Sigmoid colon (tissue), 4 donors: Measurements from ENCODE around the gene VGF.

Experiments
- EP300 ChIP-seq, 4 donors: sonication (generic); formaldehyde crosslinking; IDR thresholded peaks; one replicate each; pipeline ENCODE4 v1.6.1; 2017; ENCODE audit warnings: antibody characterized with exemption in 4 of 4
- POLR2A ChIP-seq, 2 donors: fragments of 450-650 bp; IDR thresholded peaks; one replicate each; pipeline ENCODE4 v1.6.1; 2016; ENCODE audit warnings: antibody characterized with exemption in 2 of 2, mild to moderate bottlenecking in 2 of 2, moderate library complexity in 2 of 2
- TF ChIP-seq, protein P1 (sequence below), 4 experiments: fragments of 450-650 bp in 3 of 4; fragments of 200-600 bp in 1 of 4; IDR thresholded peaks; one replicate each; pipeline ENCODE4 v1.5.1; 2016 to 2019; ENCODE audit warnings: antibody characterized with exemption in 4 of 4, mild to moderate bottlenecking in 3 of 4, moderate library complexity in 2 of 4

DNA sequence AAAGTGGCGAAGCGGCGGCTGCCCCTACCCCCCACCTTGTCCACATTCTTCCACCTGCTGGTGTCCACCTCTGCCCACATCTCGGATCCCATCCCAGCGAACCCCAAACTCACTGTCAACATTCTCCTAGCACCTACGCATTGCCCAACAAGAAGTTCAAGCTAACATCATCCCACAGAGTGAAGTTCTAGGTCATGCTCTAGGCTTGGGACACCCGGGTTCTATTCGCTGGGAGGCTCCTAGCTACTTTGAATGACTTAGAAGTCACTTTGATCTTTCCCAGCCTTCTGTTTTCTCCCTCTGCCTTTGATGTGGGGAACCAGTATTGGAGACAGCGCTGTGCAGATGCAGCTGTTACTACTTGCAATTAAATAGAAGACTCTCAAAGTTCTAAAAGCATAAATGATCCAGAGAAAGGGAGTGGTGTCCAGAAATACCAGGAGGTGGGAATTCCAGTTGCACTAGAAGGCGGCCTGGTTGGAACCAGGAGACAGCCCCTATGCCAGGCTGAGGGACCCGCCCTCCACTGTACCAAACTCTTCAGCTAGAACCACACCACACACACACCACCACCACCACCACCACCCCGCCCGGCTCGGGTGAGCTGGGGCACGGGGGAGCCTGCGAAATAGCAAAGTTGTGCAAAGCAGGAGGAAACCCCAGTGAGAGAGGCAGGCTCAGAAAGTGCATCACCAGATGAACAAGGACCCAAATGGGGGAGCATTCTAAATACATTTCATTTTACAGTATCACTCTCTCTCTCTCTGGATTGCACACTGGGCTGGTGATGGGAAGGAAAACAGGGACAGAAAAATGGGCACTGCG, 5.5 kb upstream of the VGF start:
- TF ChIP-seq, protein P1, sequence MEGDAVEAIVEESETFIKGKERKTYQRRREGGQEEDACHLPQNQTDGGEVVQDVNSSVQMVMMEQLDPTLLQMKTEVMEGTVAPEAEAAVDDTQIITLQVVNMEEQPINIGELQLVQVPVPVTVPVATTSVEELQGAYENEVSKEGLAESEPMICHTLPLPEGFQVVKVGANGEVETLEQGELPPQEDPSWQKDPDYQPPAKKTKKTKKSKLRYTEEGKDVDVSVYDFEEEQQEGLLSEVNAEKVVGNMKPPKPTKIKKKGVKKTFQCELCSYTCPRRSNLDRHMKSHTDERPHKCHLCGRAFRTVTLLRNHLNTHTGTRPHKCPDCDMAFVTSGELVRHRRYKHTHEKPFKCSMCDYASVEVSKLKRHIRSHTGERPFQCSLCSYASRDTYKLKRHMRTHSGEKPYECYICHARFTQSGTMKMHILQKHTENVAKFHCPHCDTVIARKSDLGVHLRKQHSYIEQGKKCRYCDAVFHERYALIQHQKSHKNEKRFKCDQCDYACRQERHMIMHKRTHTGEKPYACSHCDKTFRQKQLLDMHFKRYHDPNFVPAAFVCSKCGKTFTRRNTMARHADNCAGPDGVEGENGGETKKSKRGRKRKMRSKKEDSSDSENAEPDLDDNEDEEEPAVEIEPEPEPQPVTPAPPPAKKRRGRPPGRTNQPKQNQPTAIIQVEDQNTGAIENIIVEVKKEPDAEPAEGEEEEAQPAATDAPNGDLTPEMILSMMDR (IDR thresholded peaks at IDR 0.05), result no peak
- TF ChIP-seq EP300 (IDR thresholded peaks at IDR 0.05) (no peak), POLR2A (IDR thresholded peaks at IDR 0.05) (no peak)
